Neural crest cell (in vitro differentiated cells): Measurements from ENCODE around the gene GARNL3. TPM values are rescaled to one million over a fixed set of nuclear protein-coding genes. Genes with fewer than 3 reads are reported as not detected.
A peak's percentile ranks its signal among the peaks of the same experiment; 100 is the strongest.

Source experiments
- DNase-seq: peaks from one replicate; pipeline ENCODE4 v3.0.0; 2021; ENCODE audit warnings: low read depth, mixed read lengths, low spot score
- H3K27ac Mint-ChIP-seq: one replicate; pipeline ENCODE4 v1.8.0; 2021; ENCODE audit warnings: mild to moderate bottlenecking, mixed read lengths; ENCODE audit not compliant: unreplicated experiment
- H3K27me3 Mint-ChIP-seq: 2 replicates; pipeline ENCODE4 v1.8.0; 2021; ENCODE audit warnings: low read depth, mild to moderate bottlenecking, mixed read lengths
- H3K36me3 Mint-ChIP-seq: 2 replicates; pipeline ENCODE4 v1.8.0; 2021; ENCODE audit warnings: low read depth, mild to moderate bottlenecking, mixed read lengths
- H3K4me1 Mint-ChIP-seq: 2 replicates; pipeline ENCODE4 v1.8.0; 2021; ENCODE audit warnings: mixed read lengths
- H3K4me3 Mint-ChIP-seq: one replicate; pipeline ENCODE4 v1.8.0; 2021; ENCODE audit warnings: mild to moderate bottlenecking, mixed read lengths
- H3K9me3 Mint-ChIP-seq: 2 replicates; pipeline ENCODE4 v1.8.0; 2021; ENCODE audit warnings: mixed read lengths
- CTCF ChIP-seq: fragments of 200-600 bp; sonication (generic); conservative IDR thresholded peaks from 2 replicates; pipeline ENCODE4 v1.5.0; 2021; ENCODE audit warnings: antibody characterized with exemption, mild to moderate bottlenecking
- total RNA-seq: library from RNA; stranded (reverse); gene quantifications from 2 replicates; pipeline ENCODE4 v1.2.1, GENCODE V29; 2021

Gene GARNL3
- total RNA-seq, 1 donor from 2014 or later: 10.3 TPM

DNA sequence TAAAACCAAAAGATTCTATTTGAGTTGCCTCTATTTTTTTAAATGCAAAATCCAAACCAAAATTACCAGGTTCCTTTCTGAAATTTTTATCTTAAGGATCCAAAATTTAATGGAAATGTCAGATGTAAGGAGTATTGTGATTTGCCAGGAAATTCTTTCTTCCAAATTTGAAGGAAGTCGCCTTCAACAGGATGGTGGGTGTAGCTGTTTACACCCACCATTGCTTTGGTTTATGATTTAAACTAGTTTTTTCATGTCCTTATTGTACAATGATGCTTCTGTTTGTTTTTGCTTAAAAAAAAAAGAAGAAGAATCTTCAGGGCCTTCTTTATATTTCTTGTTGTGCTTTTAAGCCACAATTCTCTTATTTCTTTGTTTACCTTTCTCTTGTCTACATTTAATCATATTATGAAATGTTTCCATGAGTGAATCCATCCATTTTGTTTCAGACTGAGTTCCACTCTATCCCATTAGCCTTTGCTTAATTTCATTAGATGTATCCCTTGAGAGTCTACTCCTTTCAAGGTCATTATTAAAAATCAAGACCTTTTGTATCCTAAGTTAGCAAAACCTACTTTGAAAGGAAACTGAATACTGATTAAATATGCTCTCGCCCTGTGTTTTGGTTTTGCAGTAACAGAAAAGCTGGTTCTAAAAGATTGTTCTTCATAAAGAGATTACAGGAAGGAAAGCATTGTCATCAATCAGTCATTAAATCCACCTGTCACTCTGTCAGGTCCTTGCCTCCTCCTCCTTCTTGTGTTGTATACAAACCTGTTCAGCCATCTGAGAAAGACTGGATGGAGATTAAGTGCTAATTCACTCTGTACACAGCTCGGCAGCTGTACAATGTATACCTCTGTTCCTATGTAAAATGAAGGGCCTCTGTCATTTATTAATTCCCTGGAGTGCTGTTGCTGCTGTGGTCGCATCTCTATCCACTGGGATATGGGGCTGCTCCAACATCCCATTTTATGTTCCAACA, 86.9 kb downstream of the GARNL3 start:
- H3K4me3 Mint-ChIP-seq: no peak overlapping the region
- no peak overlapping the region for H3K27ac Mint-ChIP-seq

GRCh38 chr9:127353882-127354281, 89.3 kb downstream of the GARNL3 start:
- Mint-ChIP-seq H3K4me3 (no peak overlapping the region), H3K4me1 (peaks cover 23% of the 10 kb centered on the region), H3K27ac (peak overlapping the region; percentile 73), H3K9me3 (no peaks in the 10 kb centered on the region), H3K27me3 (no peaks in the 10 kb centered on the region), H3K36me3 (no peaks in the 10 kb centered on the region)
- TF ChIP-seq CTCF: no peak
- DNase-seq: no peak

More for the DNA sequence above, 86.9 kb downstream of the GARNL3 start:
- no peak for DNase-seq
- Mint-ChIP-seq H3K27me3 (no peaks in the 10 kb centered on the region), H3K9me3 (no peaks in the 10 kb centered on the region), H3K4me1 (peaks cover 23% of the 10 kb centered on the region), H3K36me3 (no peaks in the 10 kb centered on the region)
- no peak for TF ChIP-seq CTCF

GRCh38 chr9:127356906-127357305, 92.3 kb downstream of the GARNL3 start:
- no peak for TF ChIP-seq CTCF
- Mint-ChIP-seq H3K4me3 (no peak overlapping the region), H3K36me3 (no peaks in the 10 kb centered on the region), H3K4me1 (peaks cover 17% of the 10 kb centered on the region), H3K9me3 (no peaks in the 10 kb centered on the region), H3K27me3 (no peaks in the 10 kb centered on the region), H3K27ac (no peak overlapping the region)
- no peak for DNase-seq

GRCh38 chr9:127358023-127358535, 93.5 kb downstream of the GARNL3 start:
- no peak for DNase-seq
- Mint-ChIP-seq H3K27me3 (no peaks in the 10 kb centered on the region), H3K36me3 (no peaks in the 10 kb centered on the region), H3K4me1 (peaks cover 13% of the 10 kb centered on the region), H3K27ac (no peak overlapping the region), H3K4me3 (no peak overlapping the region), H3K9me3 (no peaks in the 10 kb centered on the region)
- no peak for TF ChIP-seq CTCF

GRCh38 chr9:127358770-127359169, 94.2 kb downstream of the GARNL3 start:
- TF ChIP-seq CTCF: no peak
- no peaks in the 10 kb centered on the region for H3K9me3 Mint-ChIP-seq
- no peak overlapping the region for H3K4me3 Mint-ChIP-seq
- peaks cover 11% of the 10 kb centered on the region for H3K4me1 Mint-ChIP-seq
- no peaks in the 10 kb centered on the region for H3K36me3 Mint-ChIP-seq
- H3K27me3 Mint-ChIP-seq: no peaks in the 10 kb centered on the region
- DNase-seq: no peak
- H3K27ac Mint-ChIP-seq: no peak overlapping the region
